ENCODE data around the gene RASGRP1.

GRCh38 chr15:38525489-38525888 is 39.1 kb downstream of the RASGRP1 start:
- TF ChIP-seq CTCF (conservative IDR thresholded peaks at IDR 0.05 in 1 of 2, IDR thresholded peaks at IDR 0.05 in 1 of 2; ENCODE audit: low read depth in 1 of 2, low read length in 2 of 2) (no peak), EZH2 (IDR thresholded peaks at IDR 0.05; ENCODE audit: low read length, missing control alignments) (no peak)

Data from fibroblast of lung (primary cell).